Transverse colon (tissue), 4 donors: ENCODE results near the gene CABP7. TPM values are rescaled to one million over a fixed set of nuclear protein-coding genes. Genes with fewer than 3 reads are reported as not detected.

Experiments
- DNase-seq: peaks from one replicate; pipeline ENCODE4 v3.0.0-alpha.2; 2019
- H3K27ac ChIP-seq, 4 donors: fragments of 200-600 bp; sonication (generic); 2 replicates each; pipeline ENCODE4 v1.5.1; 2016 to 2018; ENCODE audit warnings: inconsistent platforms in 4 of 4
- H3K27me3 ChIP-seq: fragments of 200-600 bp; sonication (generic); 2 replicates; pipeline ENCODE4 v1.5.1; 2017; ENCODE audit warnings: inconsistent platforms
- H3K36me3 ChIP-seq, 4 donors: fragments of 200-600 bp; sonication (generic); 2 replicates each; pipeline ENCODE4 v1.5.1; 2017 to 2019; ENCODE audit warnings: inconsistent platforms in 4 of 4
- H3K4me1 ChIP-seq, 4 donors: fragments of 200-600 bp; sonication (generic); 2 replicates each; pipeline ENCODE4 v1.5.1; 2017 to 2020; ENCODE audit warnings: inconsistent platforms in 4 of 4
- H3K4me3 ChIP-seq, 4 donors: fragments of 200-600 bp; sonication (generic); 1 replicate in 1 of 4; 2 replicates in 3 of 4; pipeline versions ENCODE4 v1.5.1 to v1.6.1; 2017 to 2019; ENCODE audit warnings: inconsistent platforms in 4 of 4
- H3K9me3 ChIP-seq, 2 donors: fragments of 200-600 bp; sonication (generic); 2 replicates each; pipeline ENCODE4 v1.5.1; 2017 to 2019; ENCODE audit warnings: inconsistent platforms in 2 of 2
- CTCF ChIP-seq, 5 experiments: fragments of 200-600 bp in 3 of 5; fragments of 450-650 bp in 2 of 5; sonication (generic) in 3 of 5; IDR thresholded peaks; 1 replicate in 2 of 5; 2 replicates in 3 of 5; pipeline ENCODE4 v1.5.1; 2016 to 2017; ENCODE audit warnings: antibody characterized with exemption in 5 of 5, inconsistent platforms in 3 of 5, mild to moderate bottlenecking in 2 of 5, moderate library complexity in 1 of 5
- EP300 ChIP-seq: sonication (generic); formaldehyde crosslinking; IDR thresholded peaks from one replicate; pipeline ENCODE4 v1.6.1; 2017; ENCODE audit warnings: antibody characterized with exemption, low read depth
- POLR2A ChIP-seq: fragments of 450-650 bp; IDR thresholded peaks from one replicate; pipeline ENCODE4 v1.6.1; 2016; ENCODE audit warnings: antibody characterized with exemption, mild to moderate bottlenecking, moderate library complexity
- POLR2AphosphoS5 ChIP-seq, 3 donors: sonication (generic); formaldehyde crosslinking; IDR thresholded peaks; one replicate each; pipeline ENCODE4 v1.6.1; 2016; ENCODE audit warnings: antibody characterized with exemption in 3 of 3
- WGBS, 2 donors: methylation state at CpG; one replicate each; pipeline ENCODE4 v1.1.5; 2018; ENCODE audit warnings: low coverage in 1 of 2; 5-methylcytosine and 5-hydroxymethylcytosine counted together
- in situ Hi-C, 4 donors: fragments of 200-750 bp; cut with MboI; loops; one replicate each; pipeline versions ENCODE4 v1.15.0 to v1.15.1; 2017; ENCODE audit warnings: low sequenced_read_pairs in 3 of 4, low pct_ligation_motif_present in 1 of 4, low pct_unique_long_range_greater_than_20kb in 1 of 4
- intact Hi-C: fragments of 100-400 bp; cut with DNase I; formaldehyde crosslinking; loops from one replicate; pipeline ENCODE4 v1.15.1; 2023; ENCODE audit warnings: low total_unique reads
- total RNA-seq, 4 donors: library from RNA; depleted of rRNA; stranded (reverse); fragments of >200 nt; gene quantifications; one replicate each; pipeline ENCODE4 v1.1.0, GENCODE V29; 2016

Gene CABP7
- total RNA-seq, 4 donors from 2014 or later = not detected

GRCh38 chr22:29679316-29679715, 40.5 kb upstream of the CABP7 start:
- no peak overlapping the region for H3K4me3 ChIP-seq
- intact Hi-C loops (no loop called here), in situ Hi-C loops (no loop called here)
- DNase-seq = no peak
- H3K27me3 ChIP-seq = no peaks in the 10 kb centered on the region
- TF ChIP-seq POLR2A (no peak), CTCF (IDR thresholded peaks at IDR 0.05) (no peak), POLR2AphosphoS5 (IDR thresholded peaks at IDR 0.05) (no peak), EP300 (no peak)
- H3K36me3 ChIP-seq = peaks cover 0 to 65% (median 18%) of the 10 kb centered on the region in 4 donors
- no peak overlapping the region for H3K27ac ChIP-seq
- no peaks in the 10 kb centered on the region for H3K4me1 ChIP-seq
- H3K9me3 ChIP-seq = no peaks in the 10 kb centered on the region
- 40 to 67% methylated on average over 1 of the region's 1 CpG for WGBS, 2 donors

GRCh38 chr22:29683536-29683935, 36.3 kb upstream of the CABP7 start:
- H3K27me3 ChIP-seq = no peaks in the 10 kb centered on the region

GRCh38 chr22:29684244-29684643, 35.6 kb upstream of the CABP7 start:
- H3K27me3 ChIP-seq = no peaks in the 10 kb centered on the region
- DNase-seq = no peak
- 100% methylated on average over 1 to 4 of the region's 4 CpGs for WGBS, 2 donors
- in situ Hi-C loops (no loop called here), intact Hi-C loops (no loop called here)
- H3K9me3 ChIP-seq = no peaks in the 10 kb centered on the region
- no peak for TF ChIP-seq CTCF (IDR thresholded peaks at IDR 0.05)
- no peak for TF ChIP-seq POLR2A
- no peak for TF ChIP-seq POLR2AphosphoS5 (IDR thresholded peaks at IDR 0.05)
- no peak for TF ChIP-seq EP300
- H3K4me3 ChIP-seq = no peak overlapping the region
- no peak overlapping the region for H3K27ac ChIP-seq
- H3K36me3 ChIP-seq = peaks cover 0 to 20% (median 4%) of the 10 kb centered on the region in 4 donors
- H3K4me1 ChIP-seq = no peaks in the 10 kb centered on the region

More at GRCh38 chr22:29683536-29683935, 36.3 kb upstream of the CABP7 start:
- Histone ChIP-seq H3K9me3 (no peaks in the 10 kb centered on the region), H3K4me1 (no peaks in the 10 kb centered on the region), H3K4me3 (no peak overlapping the region), H3K36me3 (peaks cover 0 to 27% (median 4%) of the 10 kb centered on the region in 4 donors), H3K27ac (no peak overlapping the region)
- TF ChIP-seq CTCF (IDR thresholded peaks at IDR 0.05) (no peak), POLR2AphosphoS5 (IDR thresholded peaks at IDR 0.05) (no peak), POLR2A (no peak), EP300 (no peak)
- no peak for DNase-seq
- intact Hi-C loops = no loop called here
- in situ Hi-C loops = no loop called here
- 80 to 97% methylated on average over 1 to 4 of the region's 4 CpGs for WGBS, 2 donors

GRCh38 chr22:29689206-29689879, 30.5 kb upstream of the CABP7 start:
- intact Hi-C loops (no loop called here), in situ Hi-C loops (no loop called here)
- Histone ChIP-seq H3K36me3 (no peaks in the 10 kb centered on the region), H3K4me3 (no peak overlapping the region), H3K27me3 (no peaks in the 10 kb centered on the region), H3K4me1 (peaks cover 0 to 8% (median 2%) of the 10 kb centered on the region in 4 donors), H3K9me3 (no peaks in the 10 kb centered on the region), H3K27ac (no peak overlapping the region)
- TF ChIP-seq EP300 (no peak), CTCF (IDR thresholded peaks at IDR 0.05) (no peak), POLR2AphosphoS5 (IDR thresholded peaks at IDR 0.05) (no peak), POLR2A (no peak)
- DNase-seq = no peak
- WGBS, 2 donors = 89% methylated on average over 5 of the region's 5 CpGs
